ENCODE measurements around the gene CYBB. TPM values are rescaled to one million over a fixed set of nuclear protein-coding genes. Genes with fewer than 3 reads are reported as not detected.
A peak's percentile ranks its signal among the peaks of the same experiment; 100 is the strongest.
"Not testable (repeated sequence)": the region's sequence is repeated elsewhere in the genome, so short reads cannot be mapped to it uniquely, and the experiment has no call there.

Gene CYBB
- total RNA-seq, result 16.4 TPM

DNA sequence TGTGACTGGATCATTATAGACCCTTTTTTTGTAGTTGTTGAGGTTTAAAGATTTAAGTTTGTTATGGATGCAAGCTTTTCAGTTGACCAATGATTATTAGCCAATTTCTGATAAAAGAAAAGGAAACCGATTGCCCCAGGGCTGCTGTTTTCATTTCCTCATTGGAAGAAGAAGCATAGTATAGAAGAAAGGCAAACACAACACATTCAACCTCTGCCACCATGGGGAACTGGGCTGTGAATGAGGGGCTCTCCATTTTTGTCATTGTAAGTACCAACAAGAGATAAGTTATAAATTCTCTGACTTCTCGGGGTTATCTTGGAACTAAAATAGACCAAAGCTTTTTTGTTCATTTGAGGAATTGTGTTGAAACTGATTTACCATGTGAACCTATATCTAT lies at the start of gene CYBB:
TSS of gene CYBB (plus strand) at position 203 of the 400 bp plus-strand sequence. CDS start at position 222, 19 bp downstream.
- DNase-seq, result no peak

DNA sequence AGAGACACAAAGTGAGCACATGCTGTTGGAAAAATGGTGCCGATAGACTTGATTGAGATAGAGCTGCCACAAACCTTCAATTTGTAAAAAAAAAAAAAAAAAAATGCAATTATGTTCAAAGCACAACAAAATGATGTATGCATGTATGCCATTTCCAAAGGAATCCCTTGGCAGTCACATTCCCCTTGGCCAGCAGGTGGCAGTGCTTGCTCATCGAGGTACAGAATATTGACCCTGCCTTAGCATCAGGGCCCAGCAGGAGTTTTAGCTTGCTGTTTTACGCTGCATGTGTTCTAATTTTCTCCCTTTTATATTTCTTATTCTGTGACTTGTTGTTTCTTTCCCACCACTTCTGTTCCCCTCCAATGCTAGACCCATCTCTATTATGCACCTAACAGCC lies 34.5 kb upstream of the CYBB start:
- DNase-seq, result peak; percentile 4

DNA sequence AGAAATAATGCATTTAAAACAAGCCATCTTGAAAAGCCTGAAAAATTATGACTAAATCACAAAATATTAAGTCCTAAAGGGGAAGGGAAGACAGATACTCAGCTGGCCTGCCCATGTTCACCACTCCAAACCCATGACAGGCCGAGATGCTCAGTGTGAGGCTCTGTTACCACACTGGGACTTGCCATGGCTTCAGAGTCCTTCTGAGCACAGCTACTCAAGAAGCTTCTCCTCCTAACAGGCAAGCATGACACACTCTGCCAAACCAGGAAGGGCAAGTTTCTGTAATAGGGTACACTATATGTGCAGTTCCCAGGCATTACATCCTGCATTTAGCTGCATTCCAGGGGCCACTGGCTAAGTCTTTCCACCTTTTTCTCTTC lies 34.0 kb upstream of the CYBB start:
- DNase-seq, result no peak

DNA sequence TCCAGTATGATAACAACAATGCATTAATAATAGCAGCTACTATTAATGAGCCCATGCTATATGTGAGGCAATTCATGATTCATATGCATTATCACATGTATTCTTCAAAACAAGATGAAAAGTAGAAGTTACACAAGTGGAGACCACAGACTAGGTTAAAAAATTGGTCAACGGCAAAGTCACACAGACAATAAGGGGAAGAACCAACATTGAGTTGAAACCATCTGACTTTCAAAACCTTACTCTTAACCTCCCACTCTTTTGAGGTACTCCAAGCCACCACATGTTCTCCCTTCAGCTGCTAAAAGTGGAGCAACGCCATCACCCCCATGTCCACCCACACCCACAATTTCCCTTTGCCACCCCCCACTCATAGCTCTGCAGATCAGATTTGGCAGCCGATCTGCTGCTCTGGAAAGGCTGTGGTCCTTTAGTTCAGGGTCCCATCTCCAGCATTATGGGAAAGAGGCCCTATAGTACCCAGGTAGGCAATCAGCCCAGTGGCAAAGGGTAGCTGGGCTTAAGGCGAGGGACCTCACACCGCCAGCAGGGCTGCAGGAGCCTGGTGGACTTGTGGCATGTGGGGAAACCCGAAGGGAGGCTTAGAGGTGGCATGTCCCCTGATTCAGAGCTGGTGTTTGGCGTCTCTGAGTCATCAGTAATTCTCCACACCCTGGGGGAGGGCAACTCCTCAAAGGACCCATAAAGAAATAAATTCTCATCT lies 33.5 kb upstream of the CYBB start:
- DNase-seq, result no peak

DNA sequence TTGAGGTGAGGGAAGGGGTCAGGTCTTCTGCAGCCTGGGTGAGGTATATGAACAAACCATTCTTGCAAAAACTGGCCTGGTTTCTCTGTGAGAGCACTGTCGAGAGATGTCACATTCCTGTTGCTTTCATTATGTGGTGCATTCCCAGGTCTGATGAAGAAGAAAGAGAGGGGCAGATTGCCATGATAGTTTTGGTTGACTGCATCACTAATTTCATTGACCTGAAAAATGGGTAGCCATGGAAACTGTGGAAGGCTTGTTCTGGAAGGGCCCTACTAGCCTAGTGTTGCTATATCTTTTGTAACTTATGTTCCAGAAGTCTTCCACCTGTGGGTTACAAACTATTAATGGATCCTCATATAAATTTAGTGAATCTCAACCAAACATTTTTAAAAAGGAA lies 32.9 kb upstream of the CYBB start:
- DNase-seq, result no peak

DNA sequence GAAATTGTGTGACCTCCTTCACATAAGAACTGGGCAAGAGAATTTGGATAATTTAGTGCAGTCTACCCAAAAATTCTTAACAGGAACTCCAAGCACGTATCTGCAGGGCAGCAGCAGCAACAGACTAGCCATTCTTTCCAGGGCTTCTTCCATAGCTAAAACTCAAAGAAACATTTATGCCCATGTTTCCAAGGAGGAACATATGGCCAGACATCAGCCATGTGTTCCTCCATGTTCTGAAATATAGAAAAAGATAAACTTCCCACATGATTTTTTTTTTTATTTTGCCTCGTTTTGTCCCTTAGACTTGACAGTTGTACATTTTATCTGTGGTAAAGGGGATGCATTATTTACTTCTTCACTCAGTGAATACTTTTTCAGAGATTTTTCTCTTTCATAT lies 27.6 kb upstream of the CYBB start:
- no peak for DNase-seq

DNA sequence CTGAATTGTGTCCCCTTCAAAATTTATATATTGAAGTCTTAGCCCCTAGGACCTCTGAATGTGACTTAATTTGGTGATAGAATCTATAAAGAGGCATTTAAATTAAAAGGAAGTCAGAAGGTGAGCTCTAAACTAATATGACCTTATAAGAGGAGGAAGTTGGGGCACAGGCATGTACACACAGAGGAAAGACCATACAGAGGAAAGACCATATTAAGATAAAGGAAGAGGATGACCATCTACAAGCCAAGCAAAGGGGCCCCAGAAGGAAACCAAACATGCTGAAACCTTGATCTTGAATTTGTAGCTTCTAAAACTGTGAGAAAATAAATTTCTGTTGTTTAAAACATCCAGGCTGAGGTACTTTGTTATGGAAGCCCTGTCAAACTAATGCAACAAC lies 26.9 kb upstream of the CYBB start:
- DNase-seq, result no peak

DNA sequence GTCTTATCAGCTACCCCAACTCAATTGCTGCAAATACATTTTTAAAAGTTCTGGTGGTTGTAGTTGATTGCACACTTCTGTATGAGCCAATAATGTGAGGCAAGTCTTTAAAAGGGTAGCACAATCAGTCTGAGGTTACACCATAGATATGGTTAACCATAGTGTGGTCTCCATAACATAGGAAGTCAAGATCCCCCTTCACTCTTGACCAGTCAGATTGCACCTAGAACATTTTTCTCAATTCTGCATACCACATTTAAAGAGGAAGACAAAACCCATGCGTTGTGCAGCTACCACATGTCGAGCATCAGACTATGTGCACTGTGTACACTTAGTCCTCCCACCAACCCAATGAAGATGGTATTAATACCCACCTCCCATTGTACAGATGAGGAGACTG lies 26.5 kb upstream of the CYBB start:
- no peak for DNase-seq

DNA sequence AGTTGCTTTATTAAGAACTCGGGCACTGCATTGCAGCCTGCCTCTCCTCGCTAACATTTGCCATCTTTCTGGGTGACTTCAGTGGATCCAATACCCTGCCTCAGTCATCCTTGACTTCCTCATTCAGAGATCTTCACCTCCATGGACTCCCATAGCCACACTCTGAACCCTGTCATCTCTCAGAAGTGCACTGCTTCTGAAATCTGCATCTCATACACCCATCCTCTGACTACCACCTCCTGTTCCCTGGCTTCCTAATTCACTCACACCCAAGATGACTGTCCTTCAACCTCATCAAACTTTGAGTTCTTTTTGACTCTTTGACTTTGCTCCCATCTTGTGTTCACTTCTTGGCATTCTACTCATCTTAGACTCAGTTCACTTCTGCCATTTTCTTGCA lies 25.3 kb upstream of the CYBB start:
- DNase-seq, result no peak

DNA sequence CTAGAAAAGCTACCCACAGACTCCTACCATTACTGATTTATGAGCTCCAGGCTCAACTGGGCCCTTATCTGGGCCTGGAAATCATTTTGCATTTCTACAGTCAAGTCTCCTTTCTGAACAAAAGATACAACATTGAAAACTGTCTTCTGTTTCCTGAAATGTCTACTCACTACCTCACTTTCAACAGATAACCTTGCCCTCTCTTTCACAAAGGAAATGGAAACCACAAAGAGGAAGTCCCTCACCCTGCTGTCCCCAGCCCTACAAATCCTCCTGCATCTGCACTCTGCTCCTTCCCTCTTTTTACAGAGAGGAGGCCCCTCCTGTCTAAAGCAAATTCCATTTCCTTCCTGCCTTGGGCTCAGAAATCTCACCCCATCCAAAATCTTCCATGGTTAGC lies 24.8 kb upstream of the CYBB start:
- DNase-seq, result no peak

DNA sequence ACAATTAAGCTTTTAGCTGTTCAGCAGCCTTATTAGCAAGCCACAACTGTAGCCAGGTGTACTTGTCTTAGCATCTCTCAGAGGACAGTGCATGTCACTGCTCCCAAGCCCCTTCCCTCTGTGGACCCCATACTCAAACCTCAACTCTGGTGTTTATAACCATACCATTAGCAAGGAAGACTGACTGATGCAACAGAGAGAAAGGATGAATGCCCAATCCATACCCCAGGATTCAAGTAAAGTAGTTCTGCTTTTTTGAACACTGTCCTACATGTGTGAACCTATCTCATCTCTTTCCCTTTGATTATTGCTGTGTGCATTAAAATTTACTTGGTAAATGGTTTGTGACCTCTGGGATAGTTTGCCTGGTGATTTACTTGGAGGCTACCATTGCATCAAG lies 22.8 kb upstream of the CYBB start:
- no peak for DNase-seq

DNA sequence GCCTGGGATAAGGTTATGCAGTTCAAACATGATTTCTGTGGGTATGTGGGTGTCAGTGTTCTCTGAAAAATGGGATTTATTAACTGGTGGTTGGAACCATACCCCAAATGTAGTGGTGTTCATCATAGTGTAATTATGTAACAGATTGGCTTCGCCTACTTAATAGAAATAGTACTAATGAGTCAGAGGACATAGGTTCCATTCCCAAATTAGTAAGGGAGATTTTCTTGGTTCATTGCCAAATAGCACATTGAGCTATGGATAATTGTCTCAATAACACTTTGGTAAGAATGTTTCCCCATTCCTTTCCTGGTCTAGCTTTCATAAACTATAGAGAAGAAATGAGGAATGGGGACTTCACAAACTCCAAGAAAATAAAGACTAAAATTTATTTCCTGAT lies 20.5 kb upstream of the CYBB start:
- no peak for DNase-seq

DNA sequence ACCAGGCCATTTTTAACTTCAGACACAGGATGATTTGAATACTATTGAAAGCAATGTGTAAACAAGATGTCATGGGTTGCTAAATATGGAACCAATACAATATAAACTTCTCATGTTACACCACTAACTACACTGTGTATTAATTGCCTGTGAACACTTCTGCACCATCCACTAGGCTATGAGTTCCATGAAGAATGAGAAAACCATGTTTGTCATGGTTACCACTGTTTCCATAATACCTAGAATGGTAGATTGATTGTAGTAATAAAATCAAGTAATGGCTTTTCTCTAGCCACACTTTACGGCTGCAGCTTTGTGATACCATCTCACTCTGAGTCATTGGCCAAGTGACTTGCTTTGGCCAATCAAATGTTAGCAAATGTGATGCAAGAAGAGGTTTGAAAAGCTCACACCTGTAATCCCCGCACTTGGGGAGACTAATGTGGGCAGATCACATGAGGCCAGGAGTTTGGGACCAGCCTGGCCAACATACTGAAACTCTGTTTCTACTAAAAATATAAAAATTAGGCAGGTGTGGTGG lies 19.9 kb upstream of the CYBB start:
- DNase-seq, result no peak

DNA sequence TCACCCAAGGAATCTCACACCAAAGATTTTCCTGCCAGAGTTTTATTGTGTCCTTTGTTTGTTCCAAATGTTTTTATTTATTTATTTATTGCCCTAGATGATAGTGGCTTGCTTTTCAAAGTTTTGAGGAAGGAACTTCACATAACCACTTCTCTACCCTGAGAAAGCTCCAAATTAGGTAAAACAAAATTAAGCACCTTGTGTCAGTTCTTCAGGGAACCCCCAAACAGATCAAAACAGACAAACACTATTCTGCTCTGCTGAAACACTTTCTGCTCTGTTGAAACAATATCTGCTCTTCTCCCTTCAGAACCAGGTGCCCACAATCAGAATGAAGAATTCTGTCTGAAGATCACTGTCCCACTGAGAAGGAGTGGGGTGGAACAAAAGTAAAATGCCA lies 16.5 kb upstream of the CYBB start:
- DNase-seq, result no peak

DNA sequence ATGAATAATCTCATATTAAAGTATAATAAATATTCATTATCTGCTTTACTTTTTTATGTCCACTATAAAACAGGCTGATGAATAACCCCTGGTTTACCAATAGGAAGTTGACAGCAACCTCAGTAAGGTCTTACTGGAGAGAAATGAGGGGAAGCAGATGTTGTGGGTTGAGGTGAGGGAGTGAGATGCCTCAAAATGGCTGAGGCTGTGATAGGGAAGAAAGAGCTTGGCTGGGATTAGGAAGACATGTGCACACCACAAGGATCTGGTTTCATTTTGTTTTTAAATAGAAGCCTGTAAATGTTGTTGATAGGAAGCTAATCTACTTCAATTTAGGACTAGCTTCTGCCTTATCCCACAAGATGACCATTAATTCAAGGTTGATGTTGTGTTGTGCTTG lies 14.4 kb upstream of the CYBB start:
- no peak for DNase-seq

DNA sequence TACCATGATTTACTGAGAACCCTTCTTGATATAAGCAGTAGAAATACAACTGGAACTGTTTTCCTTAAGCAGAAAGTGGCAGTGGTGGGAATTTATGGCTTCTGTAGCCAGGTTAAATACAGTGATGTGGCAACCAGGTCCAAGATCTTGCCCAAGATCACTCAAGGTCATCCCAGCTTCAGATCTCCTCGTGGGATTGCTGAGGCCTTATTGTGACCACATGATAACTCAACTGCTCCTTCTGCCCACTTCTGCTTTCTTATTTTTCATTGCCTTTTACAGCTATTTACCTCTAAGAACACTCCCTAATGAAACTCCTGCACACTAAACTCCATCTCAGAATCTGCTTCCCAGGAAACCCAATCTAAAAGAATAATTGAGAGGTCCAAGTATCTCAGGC lies 12.4 kb upstream of the CYBB start:
- no peak for DNase-seq

DNA sequence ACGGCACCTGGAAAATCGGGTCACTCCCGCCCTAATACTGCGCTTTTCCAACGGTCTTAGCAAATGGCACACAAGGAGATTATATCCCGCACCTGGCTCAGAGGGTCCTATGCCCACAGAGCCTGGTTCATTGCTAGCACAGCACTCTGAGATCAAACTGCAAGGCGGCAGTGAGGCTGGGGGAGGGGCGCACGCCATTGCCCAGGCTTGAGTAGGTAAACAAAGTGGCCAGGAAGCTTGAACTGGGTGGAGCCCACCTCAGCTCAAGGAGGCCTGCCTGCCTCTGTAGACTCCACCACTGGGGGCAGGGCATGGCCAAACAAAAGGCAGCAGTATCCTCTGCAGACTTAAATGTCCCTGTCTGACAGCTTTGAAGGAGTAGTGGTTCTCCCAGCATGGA lies 11.0 kb upstream of the CYBB start:
- not testable (repeated sequence) for DNase-seq

DNA sequence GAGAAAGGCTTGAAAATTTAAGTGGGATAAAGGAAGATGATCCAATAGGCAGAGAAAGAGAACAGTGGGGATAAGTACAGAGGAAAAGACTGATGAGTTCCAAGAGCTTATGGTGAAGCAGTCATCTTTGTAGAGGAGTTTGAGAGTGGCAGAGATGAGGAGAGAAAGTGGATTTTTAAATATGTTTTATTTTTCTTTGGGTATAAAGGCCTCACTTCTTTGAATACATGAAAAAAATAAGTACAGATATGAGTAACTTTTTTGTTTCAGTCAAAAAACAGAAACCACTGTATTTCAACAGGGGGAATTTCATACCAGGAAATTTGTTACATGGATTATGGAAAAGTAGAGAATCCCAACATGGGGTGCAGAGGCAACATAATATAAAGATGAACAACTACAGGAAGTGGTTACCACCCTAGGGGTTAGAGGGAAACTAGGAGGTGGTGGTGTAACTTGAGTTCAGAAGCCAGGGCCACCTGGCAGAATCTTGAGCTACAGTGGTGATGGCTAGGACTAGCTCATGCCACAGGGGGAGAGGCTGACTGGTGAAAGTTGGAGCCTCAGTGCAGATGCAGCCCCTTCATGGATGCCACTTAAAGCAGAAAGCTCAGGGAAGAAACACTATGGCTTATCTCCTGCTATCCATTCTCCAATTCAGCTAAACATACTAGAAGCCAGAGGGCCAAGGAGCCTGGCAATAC lies 3.4 kb upstream of the CYBB start:
- no peak for DNase-seq

DNA sequence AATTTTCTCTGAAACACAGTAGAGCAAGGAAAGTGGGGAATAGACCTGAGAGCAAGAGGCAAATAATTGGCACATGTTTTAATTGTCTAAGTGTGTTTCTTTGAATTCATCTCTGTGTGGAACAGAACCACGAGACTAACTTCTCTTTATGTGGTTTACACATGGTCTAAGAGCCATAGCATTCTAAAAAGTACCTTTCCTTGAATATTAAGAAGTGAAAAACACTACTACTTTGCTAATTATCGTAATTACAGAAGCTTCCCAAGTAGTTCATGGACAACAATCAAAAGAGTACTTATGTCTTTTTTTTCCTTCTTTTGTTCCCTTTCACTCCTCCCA lies 2.9 kb upstream of the CYBB start:
- DNase-seq, result no peak

DNA sequence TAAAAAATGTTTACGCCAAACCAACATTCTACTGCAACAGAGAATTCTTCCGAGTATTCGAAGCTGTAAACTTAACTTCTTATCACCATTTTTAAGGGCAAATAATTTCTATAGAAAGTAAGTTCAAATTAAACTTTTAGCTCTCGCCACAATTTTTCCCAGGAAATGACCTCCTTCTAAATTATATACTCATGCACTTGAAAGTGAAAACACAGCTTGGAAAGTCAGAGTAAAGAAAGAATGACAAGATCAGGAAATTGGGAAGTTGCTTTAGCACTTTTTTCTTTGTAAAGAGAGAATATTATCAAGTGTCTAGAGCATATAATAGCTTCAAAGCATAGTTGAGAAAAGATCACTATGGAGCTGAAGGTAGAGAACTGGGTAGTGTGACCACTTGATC lies 1.2 kb downstream of the CYBB start:
- no peak for DNase-seq

DNA sequence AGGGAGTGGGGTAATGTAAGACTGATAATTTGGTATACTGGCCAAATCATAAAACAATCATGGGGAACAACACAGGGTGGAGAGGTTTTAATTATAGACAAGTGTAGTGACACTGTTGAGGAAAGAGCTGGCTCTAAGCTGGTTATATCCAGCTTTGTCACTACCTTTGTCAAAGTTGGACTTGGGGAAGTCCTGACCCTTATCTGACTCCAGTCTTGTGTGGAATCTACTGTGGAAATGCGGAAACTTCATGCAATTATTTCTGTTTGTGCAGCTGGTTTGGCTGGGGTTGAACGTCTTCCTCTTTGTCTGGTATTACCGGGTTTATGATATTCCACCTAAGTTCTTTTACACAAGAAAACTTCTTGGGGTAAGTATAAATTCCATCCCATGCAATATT lies 2.0 kb downstream of the CYBB start:
- DNase-seq, result no peak

DNA sequence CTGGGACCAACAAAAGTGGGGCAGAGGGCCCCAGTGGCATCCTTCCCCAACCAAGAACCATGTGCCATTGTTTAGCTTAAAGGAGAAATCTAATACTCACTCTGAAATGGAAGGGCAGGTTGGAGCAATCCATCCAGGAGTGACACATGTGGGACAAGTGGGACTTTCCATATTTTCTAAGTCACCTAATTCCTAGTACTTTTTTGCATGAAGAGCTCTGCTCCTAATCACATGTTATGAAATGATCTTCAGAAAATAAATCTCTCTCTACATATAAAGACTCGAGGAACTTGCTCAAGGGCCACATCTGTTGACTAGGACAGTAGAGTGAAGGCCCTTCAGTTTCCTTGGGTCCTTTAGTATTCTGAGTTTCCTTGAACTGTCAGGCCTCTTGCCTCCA lies 2.5 kb downstream of the CYBB start:
- DNase-seq, result no peak

DNA sequence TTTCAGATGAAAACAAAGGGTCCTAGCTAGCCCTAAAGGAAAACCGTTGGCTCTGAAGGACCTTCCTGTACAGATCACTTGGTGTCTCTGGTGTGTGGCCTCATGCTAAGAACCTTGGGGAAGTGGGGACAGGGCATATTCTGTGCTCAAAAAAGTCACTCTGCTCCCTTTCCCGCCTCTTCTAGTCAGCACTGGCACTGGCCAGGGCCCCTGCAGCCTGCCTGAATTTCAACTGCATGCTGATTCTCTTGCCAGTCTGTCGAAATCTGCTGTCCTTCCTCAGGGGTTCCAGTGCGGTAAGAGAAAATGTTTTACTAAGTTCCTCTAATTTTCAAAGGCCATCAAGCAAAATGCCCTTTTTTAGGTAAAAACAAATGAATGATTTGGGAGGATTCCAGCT lies 3.4 kb downstream of the CYBB start:
- DNase-seq, result no peak

DNA sequence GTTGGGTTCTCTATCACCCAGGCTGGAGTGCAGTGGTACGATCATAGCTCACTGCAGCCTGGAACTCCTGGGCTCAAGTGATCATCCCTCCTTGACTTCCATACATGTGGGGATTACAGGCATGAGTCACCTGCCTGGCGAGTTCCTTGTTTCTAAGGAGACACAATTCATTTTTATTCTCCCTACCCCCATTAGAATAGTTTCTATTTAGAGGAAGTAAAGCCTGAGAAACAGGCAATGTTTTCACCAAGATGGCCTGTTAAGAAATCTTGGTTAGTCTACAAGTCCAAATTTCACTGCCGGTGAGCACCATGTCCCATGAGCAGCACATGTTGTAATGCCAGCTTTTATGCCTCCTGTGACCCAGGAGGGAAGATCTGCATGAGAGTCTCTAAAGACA lies 5.7 kb downstream of the CYBB start:
- DNase-seq, result no peak

Measured in occipital lobe (tissue), 2 donors.